Skeletal muscle tissue (tissue), 5 donors: ENCODE data around the gene VAMP4. TPM values are rescaled to one million over a fixed set of nuclear protein-coding genes. Genes with fewer than 3 reads are reported as not detected.

Experiments used
- H3K27ac ChIP-seq: one replicate; pipeline ENCODE4 v1.7.0; 2013; ENCODE audit warnings: mild to moderate bottlenecking, low read depth, low read length, inconsistent platforms
- H3K27me3 ChIP-seq, 3 donors: one replicate each; pipeline ENCODE4 v1.7.0; 2013; ENCODE audit warnings: low read length in 3 of 3; ENCODE audit not compliant: control insufficient read depth in 3 of 3, insufficient read depth in 3 of 3
- H3K36me3 ChIP-seq, 3 donors: one replicate each; pipeline ENCODE4 v1.7.0; 2013; ENCODE audit warnings: low read length in 3 of 3; ENCODE audit not compliant: control insufficient read depth in 3 of 3, insufficient read depth in 3 of 3
- H3K4me1 ChIP-seq, 3 donors: one replicate each; pipeline ENCODE4 v1.7.0; 2013; ENCODE audit warnings: low read length in 3 of 3, mild to moderate bottlenecking in 3 of 3; ENCODE audit not compliant: control insufficient read depth in 3 of 3, insufficient read depth in 3 of 3
- H3K4me3 ChIP-seq, 3 donors: one replicate each; pipeline ENCODE4 v1.7.0; 2013; ENCODE audit warnings: low read length in 3 of 3
- H3K9ac ChIP-seq, 3 donors: one replicate each; pipeline ENCODE4 v1.7.0; 2013; ENCODE audit warnings: low read length in 3 of 3, mild to moderate bottlenecking in 3 of 3, moderate library complexity in 2 of 3, low read depth in 1 of 3
- H3K9me3 ChIP-seq, 3 donors: one replicate each; pipeline ENCODE4 v1.7.0; 2013; ENCODE audit warnings: low read length in 3 of 3; ENCODE audit not compliant: control insufficient read depth in 3 of 3
- small RNA-seq: library from RNA; depleted of rRNA; stranded (forward); fragments of <200 nt; gene quantifications from one replicate; pipeline ENCODE3, GENCODE V24; 2014
- total RNA-seq: library from RNA; depleted of rRNA; stranded (reverse); fragments of >200 nt; gene quantifications from one replicate; pipeline ENCODE4 v1.2.3, GENCODE V29; 2014
- donor health status: Osteomylitis.

VAMP4 gene
- total RNA-seq, 1 donor from 2014 or later = 3.7 TPM

DNA sequence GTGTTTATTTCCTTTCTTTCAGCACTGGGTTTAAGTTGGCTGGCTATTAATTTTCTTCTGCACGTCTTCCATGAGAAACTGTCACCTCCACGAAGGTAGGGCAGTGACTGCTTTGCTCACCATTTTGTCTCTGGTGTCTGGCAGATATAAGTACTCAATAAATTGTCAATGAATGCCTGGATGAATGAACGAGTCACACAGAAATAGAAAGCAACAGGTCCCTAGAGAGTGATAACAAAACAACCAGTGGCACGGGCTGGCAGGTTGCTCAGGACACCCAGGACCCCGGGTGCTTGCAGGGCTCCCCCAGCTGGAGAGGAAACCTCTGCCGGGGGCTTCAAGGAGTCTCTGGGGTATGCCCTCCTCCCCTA, 86.1 kb downstream of the VAMP4 start:
- Histone ChIP-seq H3K36me3 (no peaks in the 10 kb centered on the region), H3K9ac (no peak overlapping the region), H3K4me3 (no peak overlapping the region), H3K27ac (peak overlapping the region; percentile 78), H3K9me3 (no peaks in the 10 kb centered on the region), H3K4me1 (peaks cover 19 to 37% (median 32%) of the 10 kb centered on the region in 3 donors), H3K27me3 (no peaks in the 10 kb centered on the region)

DNA sequence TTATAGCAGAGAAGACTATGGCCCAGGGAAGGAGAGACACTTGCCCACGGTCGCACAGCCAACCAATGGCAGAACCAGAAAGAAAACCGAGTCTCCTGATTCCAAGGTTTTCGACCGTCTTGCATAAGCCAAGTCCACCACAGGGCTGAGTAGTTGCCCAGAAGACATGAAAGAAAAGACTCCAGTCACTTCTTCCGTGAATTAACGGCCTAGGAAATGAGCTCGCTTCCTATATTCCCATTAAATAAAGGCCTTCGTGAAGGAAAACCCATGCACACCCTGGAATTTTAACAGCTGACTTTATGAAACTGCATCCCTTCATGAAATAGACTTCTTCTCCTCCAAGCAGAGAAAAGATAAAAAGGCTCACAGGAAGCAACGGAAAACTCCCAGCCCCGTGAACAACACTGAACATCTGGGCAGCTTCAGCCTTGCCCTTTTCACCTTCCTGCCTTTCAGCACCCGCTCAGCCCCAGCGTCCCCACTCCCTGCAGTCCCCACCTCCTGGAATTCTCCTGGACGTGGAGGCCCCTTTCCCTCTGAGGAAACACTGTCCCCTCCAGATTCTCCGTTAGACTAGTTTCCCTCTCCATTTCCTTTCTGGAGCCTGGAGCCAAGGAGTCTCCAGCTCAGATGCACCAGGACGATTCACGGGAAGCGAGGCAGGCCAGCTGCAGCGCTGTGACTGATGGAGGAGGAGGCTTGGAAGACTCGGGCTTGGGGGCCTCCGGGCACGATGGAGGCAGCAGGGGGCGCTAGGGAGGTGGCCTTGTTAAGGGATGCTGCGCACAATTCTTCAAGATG, 86.7 kb downstream of the VAMP4 start:
- no peaks in the 10 kb centered on the region for H3K27me3 ChIP-seq
- H3K36me3 ChIP-seq = no peaks in the 10 kb centered on the region
- H3K4me1 ChIP-seq = peaks cover 19 to 37% (median 32%) of the 10 kb centered on the region in 3 donors
- H3K9ac ChIP-seq = peak overlapping the region in 2 of 3 donors; percentile 25 to 34
- peak overlapping the region in 1 of 3 donors; percentile 35 for H3K4me3 ChIP-seq
- H3K9me3 ChIP-seq = no peaks in the 10 kb centered on the region
- H3K27ac ChIP-seq = peak overlapping the region; percentile 78

DNA sequence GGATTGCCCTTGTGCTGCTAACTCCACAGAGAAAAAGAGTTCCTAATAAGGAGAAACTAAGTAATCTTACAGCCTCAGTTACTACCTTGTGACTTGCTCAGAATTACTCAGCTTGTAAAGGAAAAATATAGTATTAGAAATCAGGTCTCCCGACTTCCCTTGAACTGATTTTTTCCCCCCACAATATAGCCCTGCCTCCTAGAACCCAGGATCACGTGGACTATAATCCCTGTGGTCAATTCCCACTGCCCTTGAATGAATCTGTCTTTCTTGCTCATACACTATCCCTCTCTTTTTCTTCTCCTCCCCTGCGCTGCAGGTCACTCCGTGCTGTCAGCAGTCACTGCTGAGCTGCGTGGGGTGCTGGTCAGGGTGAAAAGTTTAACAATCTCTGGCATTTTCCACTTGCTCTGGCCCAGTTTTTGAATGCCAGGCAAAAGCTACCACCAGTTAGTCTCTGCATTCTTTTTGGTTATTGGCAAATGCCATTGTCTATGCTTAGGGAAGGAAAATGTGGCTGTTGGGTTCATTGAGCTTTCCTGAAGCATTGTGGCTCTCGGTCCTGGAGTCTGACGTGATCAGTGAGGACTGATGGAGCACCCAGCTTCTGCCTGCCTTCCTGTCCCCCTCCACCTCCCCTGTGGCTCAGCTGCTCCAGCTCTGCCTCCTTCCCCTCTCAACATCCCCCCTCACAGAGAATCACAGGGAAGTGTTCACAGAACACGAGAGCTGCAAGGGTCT, 87.5 kb downstream of the VAMP4 start:
- Histone ChIP-seq H3K27me3 (no peaks in the 10 kb centered on the region), H3K27ac (peak overlapping the region; percentile 78), H3K9me3 (no peaks in the 10 kb centered on the region), H3K9ac (peak overlapping the region; percentile 34 to 74 (median 63)), H3K4me3 (peak overlapping the region; percentile 31 to 45 (median 45)), H3K36me3 (no peaks in the 10 kb centered on the region), H3K4me1 (peaks cover 19 to 37% (median 32%) of the 10 kb centered on the region in 3 donors)

DNA sequence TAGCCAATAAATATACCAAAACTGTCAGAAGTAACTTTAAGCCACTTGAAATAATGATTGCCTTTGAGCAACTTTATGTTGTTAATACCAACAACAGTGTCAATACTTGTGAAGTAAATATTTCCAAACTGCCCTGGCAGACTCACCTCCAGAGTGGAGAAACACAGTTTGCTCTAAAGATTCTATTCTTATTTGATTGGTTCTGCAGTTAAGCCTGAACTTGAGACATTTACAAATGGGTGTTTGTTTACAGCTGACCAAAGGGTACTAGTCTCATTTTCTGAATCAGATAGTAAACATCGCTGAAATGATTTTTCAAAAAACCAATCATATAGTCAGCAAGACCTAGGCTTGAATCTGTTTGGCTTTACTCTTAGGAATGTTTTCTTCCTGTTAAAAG, 88.1 kb downstream of the VAMP4 start:
- Histone ChIP-seq H3K4me1 (peaks cover 19 to 37% (median 32%) of the 10 kb centered on the region in 3 donors), H3K9me3 (no peaks in the 10 kb centered on the region), H3K27me3 (no peaks in the 10 kb centered on the region), H3K36me3 (no peaks in the 10 kb centered on the region), H3K4me3 (peak overlapping the region in 2 of 3 donors; percentile 31 to 45), H3K27ac (peak overlapping the region; percentile 78), H3K9ac (peak overlapping the region in 2 of 3 donors; percentile 34 to 74)

DNA sequence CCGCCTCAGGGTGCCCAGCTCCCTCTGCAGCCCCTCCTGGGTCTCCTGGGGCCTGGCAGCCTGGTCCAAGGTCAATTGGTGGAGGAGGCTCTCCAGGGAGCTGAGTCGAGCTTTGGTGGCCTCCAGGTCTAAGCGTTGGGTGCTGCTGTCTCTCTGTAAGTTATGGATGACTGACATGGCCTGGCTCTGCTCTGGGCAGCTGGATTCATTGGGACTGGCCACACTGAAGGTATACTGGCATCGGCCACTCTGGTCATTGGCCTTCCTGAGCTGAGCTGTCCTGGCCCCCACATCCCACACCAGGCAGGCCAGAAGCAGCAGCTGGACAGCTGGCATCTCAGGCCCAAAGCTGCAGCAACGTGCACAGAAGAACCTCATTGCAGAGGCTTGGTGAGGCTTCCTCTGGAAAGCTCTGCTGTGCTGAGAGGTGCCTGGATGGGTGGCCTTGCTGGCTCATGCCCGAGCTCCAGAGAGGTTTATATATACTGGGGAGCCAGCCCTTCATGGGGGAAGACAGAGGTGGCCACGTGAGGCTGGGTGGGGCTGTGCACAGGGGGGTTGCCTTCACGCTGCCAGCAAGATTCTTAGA, 89.5 kb downstream of the VAMP4 start, which contains the start of gene MYOC:
TSS of gene MYOC (minus strand) at position 455 of the 589 bp plus-strand sequence. CDS start at position 378, 77 bp downstream.
- Histone ChIP-seq H3K27ac (no peak within 1 kb of the TSS), H3K4me3 (peak within 1 kb of the TSS in 1 of 3 donors; percentile 35)

More for the DNA sequence above, 89.5 kb downstream of the VAMP4 start, which contains the start of gene MYOC:
- Histone ChIP-seq H3K9me3 (no peaks in the 10 kb centered on the region), H3K27me3 (no peaks in the 10 kb centered on the region), H3K9ac (peak within 1 kb of the TSS in 1 of 3 donors; percentile 16), H3K36me3 (no peaks in the 10 kb centered on the region), H3K4me1 (peaks cover 19 to 37% (median 32%) of the 10 kb centered on the region in 3 donors)

Small RNA genes lying within 50 kb of the gene (small RNA-seq; reads per million reads assigned to genes)
- gene RF00601 = not detected

Other genes with a start within 250 kb of the VAMP4 start
- not detected for gene MYOCOS, start 119.8 kb downstream of the VAMP4 start, total RNA-seq
- gene MYOC, start 89.4 kb downstream of the VAMP4 start, total RNA-seq = 5.2 TPM
- gene METTL13, start 39.6 kb upstream of the VAMP4 start, total RNA-seq = 11.0 TPM
- 2.6 TPM for gene DNM3, start 99.4 kb upstream of the VAMP4 start, total RNA-seq